Mesothelial cell of epicardium (in vitro differentiated cells): ENCODE data around the gene MAP3K15. TPM values are rescaled to one million over a fixed set of nuclear protein-coding genes. Genes with fewer than 3 reads are reported as not detected.
A peak's percentile ranks its signal among the peaks of the same experiment; 100 is the strongest.

Experiments used
- DNase-seq, 2 experiments: peaks; one replicate each; pipeline ENCODE4 v3.0.0; 2021; ENCODE audit warnings: low spot score in 2 of 2; ENCODE audit not compliant: unreplicated experiment in 2 of 2
- H3K27ac Mint-ChIP-seq: 2 replicates; pipeline ENCODE4 v1.8.0; 2021; ENCODE audit warnings: mixed read lengths
- H3K27me3 Mint-ChIP-seq: 2 replicates; pipeline ENCODE4 v1.8.0; 2021; ENCODE audit warnings: low read depth, mixed read lengths
- H3K36me3 Mint-ChIP-seq: 2 replicates; pipeline ENCODE4 v1.8.0; 2021; ENCODE audit warnings: mixed read lengths
- H3K4me1 Mint-ChIP-seq: 2 replicates; pipeline ENCODE4 v1.8.0; 2021; ENCODE audit warnings: mixed read lengths
- H3K4me3 Mint-ChIP-seq: 2 replicates; pipeline ENCODE4 v1.8.0; 2021; ENCODE audit warnings: mild to moderate bottlenecking, moderate library complexity, mixed read lengths
- H3K9me3 Mint-ChIP-seq: 2 replicates; pipeline ENCODE4 v1.8.0; 2021; ENCODE audit warnings: mixed read lengths
- CTCF ChIP-seq: fragments of 200-600 bp; sonication (generic); IDR thresholded peaks from one replicate; pipeline ENCODE4 v1.5.0; 2021; ENCODE audit warnings: antibody characterized with exemption; ENCODE audit not compliant: unreplicated experiment
- total RNA-seq: library from RNA; stranded (reverse); gene quantifications from 3 replicates; pipeline ENCODE4 v1.2.1, GENCODE V29; 2021

The MAP3K15 gene
- total RNA-seq, 1 donor from 2014 or later: 1.4 TPM

GRCh38 chrX:19372547-19373331, 142.6 kb downstream of the MAP3K15 start:
- Mint-ChIP-seq H3K4me1 (peaks cover 6% of the 10 kb centered on the region), H3K27me3 (no peaks in the 10 kb centered on the region), H3K27ac (peak overlapping the region; percentile 90), H3K4me3 (peak overlapping the region; percentile 71), H3K9me3 (peaks cover 4% of the 10 kb centered on the region), H3K36me3 (no peaks in the 10 kb centered on the region)
- no peak for TF ChIP-seq CTCF
- peak in 1 of 2 experiments; percentile 39 for DNase-seq

GRCh38 chrX:19372170-19372546, 143.2 kb downstream of the MAP3K15 start:
- peak overlapping the region; percentile 90 for H3K27ac Mint-ChIP-seq
- H3K36me3 Mint-ChIP-seq: no peaks in the 10 kb centered on the region
- peaks cover 6% of the 10 kb centered on the region for H3K4me1 Mint-ChIP-seq
- peak in 1 of 2 experiments; percentile 72 for DNase-seq
- no peaks in the 10 kb centered on the region for H3K27me3 Mint-ChIP-seq
- TF ChIP-seq CTCF: peak; percentile 70
- H3K4me3 Mint-ChIP-seq: peak overlapping the region; percentile 71
- H3K9me3 Mint-ChIP-seq: peaks cover 7% of the 10 kb centered on the region

GRCh38 chrX:19370061-19370460, 145.2 kb downstream of the MAP3K15 start:
- no peak for DNase-seq
- Mint-ChIP-seq H3K27me3 (no peaks in the 10 kb centered on the region), H3K9me3 (peaks cover 15% of the 10 kb centered on the region), H3K27ac (no peak overlapping the region), H3K36me3 (peaks cover 14% of the 10 kb centered on the region), H3K4me3 (no peak overlapping the region), H3K4me1 (peaks cover 6% of the 10 kb centered on the region)
- no peak for TF ChIP-seq CTCF

- Mint-ChIP-seq H3K36me3 (peaks cover 14% of the 10 kb centered on the region), H3K4me1 (peaks cover 6% of the 10 kb centered on the region), H3K9me3 (peaks cover 15% of the 10 kb centered on the region), H3K4me3 (no peak overlapping the region), H3K27me3 (no peaks in the 10 kb centered on the region), H3K27ac (no peak overlapping the region)
- DNase-seq: no peak
- TF ChIP-seq CTCF: no peak
These were observed 146.7 kb downstream of the MAP3K15 start for GRCh38 chrX:19368576-19368975.

- Mint-ChIP-seq H3K27ac (no peak overlapping the region), H3K36me3 (peaks cover 15% of the 10 kb centered on the region), H3K4me1 (no peaks in the 10 kb centered on the region), H3K9me3 (peaks cover 4% of the 10 kb centered on the region), H3K27me3 (no peaks in the 10 kb centered on the region), H3K4me3 (no peak overlapping the region)
- DNase-seq: no peak
- TF ChIP-seq CTCF: no peak
These were observed 153.6 kb downstream of the MAP3K15 start for GRCh38 chrX:19361701-19362100.
